GM18909 (cell line): ENCODE data around the gene C19orf25.

Experiments used
- ATAC-seq: cut with Tn5 transposase; IDR thresholded peaks from one replicate; pipeline ENCODE4 v1.9.1; 2021; ENCODE audit warnings: mild to moderate bottlenecking; ENCODE audit not compliant: unreplicated experiment, poor library complexity

C19orf25 gene

GRCh38 chr19:1497578-1498235 lies 18.7 kb upstream of the C19orf25 start:
- no peak for ATAC-seq

GRCh38 chr19:1496714-1497577 lies 17.9 kb upstream of the C19orf25 start:
- ATAC-seq: no peak

- ATAC-seq: no peak
Observed at GRCh38 chr19:1495799-1496713, 17.0 kb upstream of the C19orf25 start.

- ATAC-seq: no peak
Observed at GRCh38 chr19:1495051-1495798, 16.2 kb upstream of the C19orf25 start.

- no peak for ATAC-seq
Observed at GRCh38 chr19:1494115-1494815, 15.2 kb upstream of the C19orf25 start.

GRCh38 chr19:1492474-1493006 lies 13.5 kb upstream of the C19orf25 start:
- no peak for ATAC-seq

- ATAC-seq: no peak
Observed at GRCh38 chr19:1491849-1492170, 12.8 kb upstream of the C19orf25 start.

- no peak for ATAC-seq
Observed at GRCh38 chr19:1491114-1491848, 12.3 kb upstream of the C19orf25 start, which contains the start of gene REEP6. Gene REEP6 (plus strand): TSS chr19:1491181. CDS start chr19:1491270, 89 bp downstream.

GRCh38 chr19:1490311-1491113 lies 11.5 kb upstream of the C19orf25 start, which contains the start of gene PCSK4:
Gene PCSK4 (minus strand): TSS chr19:1490350. CDS start chr19:1490346, 4 bp downstream.
- ATAC-seq: peak; percentile 77

GRCh38 chr19:1489463-1490310 lies 10.7 kb upstream of the C19orf25 start:
- no peak for ATAC-seq

- no peak for ATAC-seq
Observed at GRCh38 chr19:1488282-1488601, 9.2 kb upstream of the C19orf25 start.

GRCh38 chr19:1487576-1488281 lies 8.7 kb upstream of the C19orf25 start:
- ATAC-seq: no peak

GRCh38 chr19:1486720-1487575 lies 7.9 kb upstream of the C19orf25 start:
- no peak for ATAC-seq

GRCh38 chr19:1483979-1484428 lies 5.0 kb upstream of the C19orf25 start:
- ATAC-seq: no peak
